RWPE2 (cell line): ENCODE results near the gene IL19.
"Not testable (repeated sequence)": the region's sequence is repeated elsewhere in the genome, so short reads cannot be mapped to it uniquely, and the experiment has no call there.

ENCODE experiments used
- ATAC-seq: fragments of 200-7000 bp; cut with Tn5 transposase; 3 replicates; pipeline ENCODE4 v1.9.1; 2021; ENCODE audit warnings: low read depth
- DNase-seq: peaks from one replicate; pipeline ENCODE4 v3.0.0-alpha.2; 2020; ENCODE audit warnings: low spot score
- H3K27ac ChIP-seq: fragments of 450-650 bp; 2 replicates; pipeline ENCODE4 v1.5.1; 2017; ENCODE audit warnings: mild to moderate bottlenecking; ENCODE audit not compliant: poor library complexity, severe bottlenecking
- H3K27me3 ChIP-seq: fragments of 250-450 bp; sonication (Bioruptor Pico); 2 replicates; pipeline ENCODE4 v1.5.1; 2021; ENCODE audit warnings: mild to moderate bottlenecking, moderate library complexity; ENCODE audit not compliant: insufficient read depth, poor library complexity, severe bottlenecking
- H3K36me3 ChIP-seq: fragments of 250-450 bp; sonication (Bioruptor Pico); 2 replicates; pipeline ENCODE4 v1.5.1; 2020; ENCODE audit warnings: low read depth, mild to moderate bottlenecking, moderate library complexity
- H3K4me1 ChIP-seq: fragments of 250-450 bp; sonication (Bioruptor Pico); 2 replicates; pipeline ENCODE4 v1.5.1; 2021; ENCODE audit warnings: mild to moderate bottlenecking, moderate library complexity; ENCODE audit not compliant: insufficient read depth, poor library complexity, severe bottlenecking
- H3K4me3 ChIP-seq: fragments of 250-450 bp; sonication (Bioruptor Pico); 2 replicates; pipeline ENCODE4 v1.5.1; 2021; ENCODE audit warnings: mild to moderate bottlenecking, moderate library complexity; ENCODE audit not compliant: severe bottlenecking
- H3K9me3 ChIP-seq: fragments of 250-450 bp; sonication (Bioruptor Pico); 2 replicates; pipeline ENCODE4 v1.5.1; 2021; ENCODE audit warnings: mild to moderate bottlenecking, moderate library complexity; ENCODE audit not compliant: severe bottlenecking
- TF ChIP-seq, protein P1 (sequence below): fragments of 450-650 bp; IDR thresholded peaks from one replicate; pipeline ENCODE4 v1.5.1; 2017; ENCODE audit warnings: mild to moderate bottlenecking, moderate library complexity; ENCODE audit not compliant: poor library complexity, severe bottlenecking

IL19 gene

DNA sequence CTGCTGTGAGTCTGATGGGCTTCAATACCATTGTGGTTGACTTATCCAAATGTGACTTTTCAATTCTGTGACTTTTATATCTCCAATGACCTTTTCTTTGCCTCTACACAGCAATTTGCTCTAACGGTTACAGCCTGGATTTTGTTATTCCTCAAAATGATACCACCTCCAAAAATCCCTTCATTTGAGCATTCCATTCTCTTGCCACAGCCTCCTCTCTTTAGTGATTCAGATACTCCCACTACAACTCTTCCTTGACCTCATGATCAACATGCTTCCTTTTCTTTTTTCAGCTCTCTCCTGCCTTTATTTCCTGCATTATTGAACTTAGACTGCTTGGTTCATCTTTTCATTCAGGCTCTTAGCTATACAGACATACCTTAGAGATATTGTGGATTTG, 16.6 kb upstream of the IL19 start:
- DNase-seq (no peak), ATAC-seq (no peak)
- no peak overlapping the region for H3K4me3 ChIP-seq
- H3K4me1 ChIP-seq: no peaks in the 10 kb centered on the region
- no peak overlapping the region for H3K27ac ChIP-seq
- no peaks in the 10 kb centered on the region for H3K27me3 ChIP-seq
- TF ChIP-seq, protein P1, sequence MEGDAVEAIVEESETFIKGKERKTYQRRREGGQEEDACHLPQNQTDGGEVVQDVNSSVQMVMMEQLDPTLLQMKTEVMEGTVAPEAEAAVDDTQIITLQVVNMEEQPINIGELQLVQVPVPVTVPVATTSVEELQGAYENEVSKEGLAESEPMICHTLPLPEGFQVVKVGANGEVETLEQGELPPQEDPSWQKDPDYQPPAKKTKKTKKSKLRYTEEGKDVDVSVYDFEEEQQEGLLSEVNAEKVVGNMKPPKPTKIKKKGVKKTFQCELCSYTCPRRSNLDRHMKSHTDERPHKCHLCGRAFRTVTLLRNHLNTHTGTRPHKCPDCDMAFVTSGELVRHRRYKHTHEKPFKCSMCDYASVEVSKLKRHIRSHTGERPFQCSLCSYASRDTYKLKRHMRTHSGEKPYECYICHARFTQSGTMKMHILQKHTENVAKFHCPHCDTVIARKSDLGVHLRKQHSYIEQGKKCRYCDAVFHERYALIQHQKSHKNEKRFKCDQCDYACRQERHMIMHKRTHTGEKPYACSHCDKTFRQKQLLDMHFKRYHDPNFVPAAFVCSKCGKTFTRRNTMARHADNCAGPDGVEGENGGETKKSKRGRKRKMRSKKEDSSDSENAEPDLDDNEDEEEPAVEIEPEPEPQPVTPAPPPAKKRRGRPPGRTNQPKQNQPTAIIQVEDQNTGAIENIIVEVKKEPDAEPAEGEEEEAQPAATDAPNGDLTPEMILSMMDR: no peak
- no peaks in the 10 kb centered on the region for H3K9me3 ChIP-seq
- H3K36me3 ChIP-seq: no peaks in the 10 kb centered on the region

GRCh38 chr1:206757524-206758266, 12.9 kb upstream of the IL19 start:
- no peaks in the 10 kb centered on the region for H3K4me1 ChIP-seq
- no peak overlapping the region for H3K4me3 ChIP-seq
- TF ChIP-seq, protein P1: no peak
- no peak for ATAC-seq
- no peaks in the 10 kb centered on the region for H3K36me3 ChIP-seq
- no peak overlapping the region for H3K27ac ChIP-seq
- H3K9me3 ChIP-seq: no peaks in the 10 kb centered on the region
- no peak for DNase-seq
- no peaks in the 10 kb centered on the region for H3K27me3 ChIP-seq

DNA sequence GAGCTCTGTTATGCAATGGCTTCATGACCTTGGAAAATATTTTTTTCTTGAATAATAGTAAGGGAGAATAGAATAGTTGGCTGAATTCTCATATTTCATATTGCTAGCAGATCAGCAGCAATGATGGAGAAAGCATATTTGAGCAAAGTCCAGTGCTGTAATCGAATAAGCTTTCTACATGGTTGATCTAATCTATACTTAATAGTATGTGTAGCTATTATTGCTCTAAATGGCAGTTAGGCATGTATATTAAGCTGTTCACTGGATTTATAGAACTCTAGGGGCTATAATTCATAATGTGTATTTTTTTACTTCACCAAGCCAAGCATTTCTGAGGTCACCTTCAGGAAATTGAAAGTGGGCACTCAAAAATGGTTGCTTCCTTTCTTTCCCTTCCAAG, 10.0 kb upstream of the IL19 start:
- DNase-seq (no peak), ATAC-seq (no peak)
- Histone ChIP-seq H3K4me1 (no peaks in the 10 kb centered on the region), H3K9me3 (no peaks in the 10 kb centered on the region), H3K27me3 (no peaks in the 10 kb centered on the region), H3K27ac (no peak overlapping the region), H3K4me3 (no peak overlapping the region), H3K36me3 (no peaks in the 10 kb centered on the region)
- TF ChIP-seq, protein P1: no peak

- Histone ChIP-seq H3K4me1 (no peaks in the 10 kb centered on the region), H3K36me3 (no peaks in the 10 kb centered on the region), H3K9me3 (no peaks in the 10 kb centered on the region), H3K27me3 (no peaks in the 10 kb centered on the region), H3K4me3 (no peak overlapping the region), H3K27ac (no peak overlapping the region)
- DNase-seq (no peak), ATAC-seq (0 out of 3 replicates have a peak, but pooled peaks have one; percentile 42)
- TF ChIP-seq, protein P1: no peak
These were observed 9.3 kb upstream of the IL19 start for GRCh38 chr1:206761159-206761768.

DNA sequence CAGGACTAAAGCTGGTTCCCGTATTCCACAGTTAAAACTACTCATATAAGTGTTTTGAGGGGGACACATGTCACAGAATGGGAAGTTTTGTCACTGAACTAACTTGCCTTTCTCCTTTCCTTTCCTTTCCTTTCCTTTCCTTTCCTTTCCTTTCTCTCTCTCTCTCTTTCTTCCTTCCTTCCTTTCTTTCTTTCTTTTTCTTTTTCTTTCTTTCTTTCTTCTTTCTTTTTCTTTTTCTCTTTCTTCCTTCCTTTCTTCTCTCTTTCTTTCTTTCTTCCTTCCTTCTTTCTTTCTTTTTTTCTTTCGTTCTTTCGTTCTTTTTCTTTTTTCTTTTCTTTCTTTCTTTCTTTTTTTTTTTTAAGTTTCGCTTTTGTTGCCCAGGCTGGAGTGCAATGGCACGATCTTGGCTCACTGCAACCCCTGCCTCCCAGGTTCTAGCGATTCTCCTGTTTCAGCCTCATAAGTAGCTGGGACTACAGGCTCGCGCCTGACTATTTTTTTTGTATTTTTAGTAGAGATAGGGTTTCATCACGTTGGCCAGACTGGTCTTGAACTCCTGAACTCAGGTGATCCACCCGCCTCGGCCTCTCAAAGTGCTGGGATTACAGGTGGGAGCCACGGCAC, 7.7 kb upstream of the IL19 start:
- H3K9me3 ChIP-seq, DNase-seq, H3K27me3 ChIP-seq, H3K27ac ChIP-seq, H3K4me3 ChIP-seq, ATAC-seq, H3K4me1 ChIP-seq, H3K36me3 ChIP-seq: not testable (repeated sequence)

- not testable (repeated sequence) for H3K27me3 ChIP-seq, H3K36me3 ChIP-seq, H3K9me3 ChIP-seq, DNase-seq, ATAC-seq, H3K27ac ChIP-seq, H3K4me3 ChIP-seq, H3K4me1 ChIP-seq
These were observed 4.8 kb upstream of the IL19 start for GRCh38 chr1:206765771-206766170.
